Spinal cord (tissue), 10 donors: ENCODE measurements around the gene SYNE1. TPM values are rescaled to one million over a fixed set of nuclear protein-coding genes. Genes with fewer than 3 reads are reported as not detected.
"Not testable (repeated sequence)": the region's sequence is repeated elsewhere in the genome, so short reads cannot be mapped to it uniquely, and the experiment has no call there.

Experiments used
- DNase-seq, 6 donors: peaks; one replicate each; pipeline versions ENCODE4 v3.0.0 to v3.0.0-alpha.2; 2013 to 2015; ENCODE audit warnings: low spot score in 6 of 6, low read depth in 4 of 6
- H3K27ac ChIP-seq: one replicate; pipeline ENCODE4 v1.5.1; 2013; ENCODE audit warnings: low read depth, low read length, control low read depth
- H3K27me3 ChIP-seq: one replicate; pipeline ENCODE4 v1.6.1; 2013; ENCODE audit warnings: low read length; ENCODE audit not compliant: control insufficient read depth, insufficient read depth
- H3K36me3 ChIP-seq: one replicate; pipeline ENCODE4 v1.6.1; 2013; ENCODE audit warnings: low read length; ENCODE audit not compliant: control insufficient read depth, insufficient read depth
- H3K4me1 ChIP-seq: one replicate; pipeline ENCODE4 v1.6.1; 2013; ENCODE audit warnings: low read length; ENCODE audit not compliant: control insufficient read depth, insufficient read depth
- H3K4me3 ChIP-seq: one replicate; pipeline ENCODE4 v1.5.1; 2013; ENCODE audit warnings: low read depth, low read length, control low read depth
- H3K9me3 ChIP-seq: one replicate; pipeline ENCODE4 v1.6.1; 2013; ENCODE audit warnings: low read length; ENCODE audit not compliant: control insufficient read depth, insufficient read depth
- WGBS: methylation state at CpG from one replicate; pipeline ENCODE4 v1.1.5; 2013; ENCODE audit warnings: missing lambda C conversion rate; ENCODE audit not compliant: insufficient coverage; 5-methylcytosine and 5-hydroxymethylcytosine counted together
- polyA plus RNA-seq, 2 donors: library from polyadenylated mRNA; unstranded; fragments of 120-200 nt; gene quantifications; one replicate each; pipeline ENCODE4 v1.2.1, GENCODE V29; 2013; ENCODE audit not compliant: insufficient read length in 2 of 2
- small RNA-seq: library from RNA; depleted of rRNA; stranded (forward); fragments of <200 nt; gene quantifications from one replicate; pipeline ENCODE3, GENCODE V24; 2014; ENCODE audit warnings: low replicate concordance
- total RNA-seq, 2 donors: library from RNA; depleted of rRNA in 1 of 2; stranded (reverse); fragments of 120-200 nt in 1 of 2; fragments of >200 nt in 1 of 2; gene quantifications; one replicate each; pipeline versions ENCODE4 v1.2.3 to v1.2.4, GENCODE V29; 2013 to 2014
- donor health status: healthy.

SYNE1 gene
- total and polyA plus RNA-seq, 4 donors, result 71.5 to 201 (median 105) TPM

DNA sequence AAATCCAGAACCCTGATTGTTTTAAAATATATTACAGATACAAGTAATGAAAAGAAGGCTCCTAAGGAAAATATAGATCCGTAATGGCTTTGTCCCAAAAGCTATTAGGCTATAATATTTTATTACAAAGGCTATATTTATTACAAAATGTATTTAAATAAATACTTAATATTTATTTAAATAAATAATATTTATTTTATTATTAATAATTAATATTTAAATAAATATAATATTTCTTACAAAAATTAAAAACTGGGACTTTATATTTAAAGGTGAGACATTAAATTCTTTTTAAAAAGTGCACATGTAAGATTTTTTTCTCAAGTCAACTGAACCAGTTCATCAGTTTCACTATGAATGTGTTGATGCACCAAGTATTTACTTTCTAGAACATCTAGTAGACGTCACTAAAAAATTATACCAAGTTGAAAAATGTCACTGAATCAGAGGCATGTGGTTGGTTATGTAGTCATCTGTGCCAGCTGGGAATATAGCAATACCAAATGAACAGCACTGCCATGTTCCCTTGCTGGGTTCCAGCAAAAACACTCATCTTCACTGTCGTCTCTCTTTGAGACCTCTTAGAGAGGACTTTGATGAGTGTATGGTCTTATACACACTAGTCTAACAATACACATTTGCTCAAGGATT, 550.8 kb downstream of the SYNE1 start:
- no CpG with 5 or more reads among the region's 3 CpGs for WGBS
- Histone ChIP-seq H3K4me3 (no peak overlapping the region), H3K36me3 (no peaks in the 10 kb centered on the region), H3K27ac (no peak overlapping the region), H3K4me1 (no peaks in the 10 kb centered on the region), H3K27me3 (no peaks in the 10 kb centered on the region), H3K9me3 (no peaks in the 10 kb centered on the region)
- no peak for DNase-seq

DNA sequence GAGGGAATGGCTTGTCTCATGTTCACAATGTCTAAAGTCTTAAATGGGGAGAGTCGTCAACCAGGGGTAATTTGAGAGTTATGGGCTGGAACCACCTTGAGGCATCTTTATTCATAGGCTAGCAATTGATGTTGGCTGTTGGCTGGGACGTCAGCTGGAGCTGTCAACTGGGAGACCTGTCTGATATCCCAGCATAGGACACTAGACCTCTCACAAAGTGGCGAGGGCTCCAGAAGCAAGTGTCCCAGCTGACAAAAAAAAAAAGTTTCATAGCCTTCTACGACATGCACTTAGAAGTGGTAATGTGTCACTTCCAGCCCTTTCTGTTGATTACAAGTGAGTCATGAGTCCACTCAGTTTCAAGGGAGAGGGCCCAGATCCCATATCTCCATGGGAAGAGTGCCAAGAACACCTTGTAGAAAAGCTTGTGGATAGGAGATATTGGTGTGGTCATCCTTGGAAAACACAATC, 551.7 kb downstream of the SYNE1 start:
- DNase-seq, result no peak
- Histone ChIP-seq H3K4me1 (no peaks in the 10 kb centered on the region), H3K4me3 (no peak overlapping the region), H3K36me3 (no peaks in the 10 kb centered on the region), H3K27me3 (no peaks in the 10 kb centered on the region), H3K27ac (no peak overlapping the region), H3K9me3 (no peaks in the 10 kb centered on the region)
- 63% methylated on average over 2 of the region's 4 CpGs for WGBS

DNA sequence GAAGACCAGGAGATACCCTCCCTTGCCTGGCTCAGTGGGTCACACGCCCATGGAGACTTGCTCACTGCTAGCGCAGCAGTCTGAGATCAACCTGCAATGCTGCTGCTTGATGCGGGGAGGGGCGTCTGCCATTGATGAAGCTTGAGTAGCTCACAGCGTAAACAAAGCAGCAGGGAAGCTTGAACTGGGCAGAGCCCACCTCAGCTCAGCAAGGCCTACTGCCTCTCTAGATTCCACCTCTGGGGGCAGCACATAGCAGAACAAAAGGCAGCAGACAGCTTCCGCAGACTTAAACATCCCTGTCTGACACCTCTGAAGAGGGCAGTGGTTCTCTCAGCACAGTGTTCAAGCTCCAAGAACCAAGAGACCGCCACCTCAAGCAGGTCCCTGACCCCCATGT, 558.4 kb downstream of the SYNE1 start:
- H3K36me3 ChIP-seq, result no peaks in the 10 kb centered on the region
- WGBS, result 51% methylated on average over 7 of the region's 7 CpGs
- no peaks in the 10 kb centered on the region for H3K4me1 ChIP-seq
- H3K27me3 ChIP-seq, result no peaks in the 10 kb centered on the region
- H3K27ac ChIP-seq, result no peak overlapping the region
- H3K4me3 ChIP-seq, result no peak overlapping the region
- DNase-seq, result no peak
- H3K9me3 ChIP-seq, result peaks cover 2% of the 10 kb centered on the region

DNA sequence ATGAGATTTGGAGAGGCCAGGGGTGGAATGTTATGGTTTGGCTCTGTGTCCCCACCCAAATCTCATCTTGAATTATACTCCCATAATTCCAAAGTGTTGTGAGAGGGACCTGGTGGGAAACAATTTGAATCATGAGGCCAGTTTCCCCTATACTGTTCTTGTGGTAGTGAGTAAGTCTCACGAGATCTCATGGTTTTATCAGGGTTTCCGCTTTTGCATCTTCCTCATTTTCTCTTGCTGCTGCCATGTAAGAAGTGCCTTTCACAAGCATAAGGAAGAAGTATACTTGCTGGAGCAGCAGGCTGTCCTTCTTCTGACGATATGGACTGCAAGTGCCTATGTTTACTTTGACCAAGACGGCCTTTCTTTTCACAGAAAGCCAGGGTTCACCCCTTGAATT, 559.2 kb downstream of the SYNE1 start:
- Histone ChIP-seq H3K36me3 (no peaks in the 10 kb centered on the region), H3K4me1 (no peaks in the 10 kb centered on the region), H3K27ac (no peak overlapping the region), H3K4me3 (no peak overlapping the region), H3K9me3 (peaks cover 2% of the 10 kb centered on the region), H3K27me3 (no peaks in the 10 kb centered on the region)
- no peak for DNase-seq
- 100% methylated on average over 2 of the region's 4 CpGs for WGBS

DNA sequence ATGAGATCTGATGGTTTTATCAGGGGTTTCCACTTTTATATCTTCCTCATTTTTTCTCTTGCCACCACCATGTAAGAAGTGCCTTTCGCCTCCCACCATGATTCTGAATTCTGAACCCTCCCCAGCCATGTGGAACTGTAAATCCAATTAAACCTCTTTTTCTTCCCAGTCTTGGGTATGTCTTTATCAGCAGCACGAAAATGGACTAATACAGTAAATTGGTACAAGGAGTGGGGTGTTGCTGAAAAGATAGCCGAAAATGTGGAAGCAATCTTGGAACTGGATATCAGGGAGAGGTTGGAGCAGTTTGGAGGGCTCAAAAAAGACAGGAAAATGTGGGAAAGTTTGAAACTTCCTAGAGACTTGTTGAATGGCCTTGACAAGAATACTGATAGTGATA, 560.9 kb downstream of the SYNE1 start:
- not testable (repeated sequence) for H3K27ac ChIP-seq, DNase-seq, H3K27me3 ChIP-seq, H3K9me3 ChIP-seq, H3K4me1 ChIP-seq, H3K4me3 ChIP-seq, H3K36me3 ChIP-seq
- WGBS, result 93% methylated on average over 1 of the region's 3 CpGs

DNA sequence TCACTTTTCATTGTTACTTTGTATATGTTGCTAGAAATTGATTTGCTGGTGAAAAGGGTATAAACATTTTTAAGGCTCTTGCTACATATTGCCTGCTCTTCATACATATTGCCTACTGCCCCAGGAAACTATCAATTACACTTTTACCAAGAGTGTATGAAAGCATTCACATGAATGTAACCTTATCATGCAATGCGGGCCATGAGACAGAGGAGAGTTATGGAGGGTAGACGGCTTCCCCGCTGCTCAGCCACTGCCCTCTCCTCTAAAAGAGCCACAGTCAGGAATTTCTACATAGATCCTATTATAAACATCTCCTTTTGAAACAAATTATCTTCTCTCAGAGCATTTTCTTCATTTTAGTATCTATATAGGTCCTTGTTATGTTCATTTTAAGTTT, 565.3 kb downstream of the SYNE1 start:
- no CpG with 5 or more reads among the region's 3 CpGs for WGBS
- Histone ChIP-seq H3K27ac (no peak overlapping the region), H3K36me3 (no peaks in the 10 kb centered on the region), H3K27me3 (no peaks in the 10 kb centered on the region), H3K9me3 (peaks cover 2% of the 10 kb centered on the region), H3K4me1 (no peaks in the 10 kb centered on the region), H3K4me3 (no peak overlapping the region)
- DNase-seq, result no peak

Small RNA genes lying within 50 kb of the gene (small RNA-seq; reads per million reads assigned to genes)
- gene RNA5SP223, result not detected

Other genes starting within 250 kb of the SYNE1 start
- gene MYCT1, start 60.5 kb upstream of the SYNE1 start, total RNA-seq, result 10 to 100 TPM; 13.0 to 16.9 TPM
- 1 to 10 TPM; 6.2 to 7.8 TPM for gene MYCT1, start 60.5 kb upstream of the SYNE1 start, polyA plus RNA-seq
- under 1 TPM; 0.66 to 0.99 TPM for gene VIP, start 113.4 kb upstream of the SYNE1 start, total RNA-seq
- gene VIP, start 113.4 kb upstream of the SYNE1 start, polyA plus RNA-seq, result 1 to 10 TPM in 1 of 2 donors, under 1 TPM in 1; 0.74 to 1.1 TPM